ENCODE results near the gene TOP3B. TPM values are rescaled to one million over a fixed set of nuclear protein-coding genes. Genes with fewer than 3 reads are reported as not detected.

The TOP3B gene
- total and polyA plus RNA-seq, 8 donors, result 22.5 to 43.5 (median 30.6) TPM

DNA sequence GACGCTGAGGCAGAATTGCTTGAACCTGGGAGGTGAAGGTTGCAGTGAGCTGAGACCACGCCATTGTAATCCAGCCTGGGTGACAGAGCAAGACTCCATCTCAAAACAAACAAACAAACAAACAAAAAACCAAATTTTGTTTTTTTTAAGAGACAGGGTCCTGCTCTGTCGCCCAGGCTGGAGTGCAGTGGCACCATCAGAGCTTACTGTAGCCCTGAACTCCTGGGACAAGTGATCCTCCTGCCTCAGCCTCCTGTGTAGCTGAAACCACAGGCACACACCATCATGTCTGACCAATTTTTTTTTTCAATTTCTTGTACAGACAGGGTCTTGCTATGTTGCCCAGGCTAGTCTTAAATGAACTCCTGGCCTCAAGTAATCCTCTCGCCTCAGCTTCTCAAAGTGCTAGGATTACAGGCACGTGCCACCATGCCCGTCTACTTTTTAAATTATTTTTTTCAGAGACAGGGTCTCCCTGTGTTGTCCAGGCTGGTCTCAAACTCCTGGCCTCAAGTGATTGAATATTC, 16.8 kb downstream of the TOP3B start:
- Histone ChIP-seq H3K4me1 (no peaks in the 10 kb centered on the region), H3K27ac (no peak overlapping the region), H3K9me3 (no peaks in the 10 kb centered on the region), H3K27me3 (no peaks in the 10 kb centered on the region), H3K36me3 (peaks cover 0 to 100% of the 10 kb centered on the region in 2 donors), H3K4me3 (no peak overlapping the region)
- intact Hi-C loops (cut with DNase I), result no loop called here
- DNase-seq (no peak), ATAC-seq (no peak)
- TF ChIP-seq, protein P1, sequence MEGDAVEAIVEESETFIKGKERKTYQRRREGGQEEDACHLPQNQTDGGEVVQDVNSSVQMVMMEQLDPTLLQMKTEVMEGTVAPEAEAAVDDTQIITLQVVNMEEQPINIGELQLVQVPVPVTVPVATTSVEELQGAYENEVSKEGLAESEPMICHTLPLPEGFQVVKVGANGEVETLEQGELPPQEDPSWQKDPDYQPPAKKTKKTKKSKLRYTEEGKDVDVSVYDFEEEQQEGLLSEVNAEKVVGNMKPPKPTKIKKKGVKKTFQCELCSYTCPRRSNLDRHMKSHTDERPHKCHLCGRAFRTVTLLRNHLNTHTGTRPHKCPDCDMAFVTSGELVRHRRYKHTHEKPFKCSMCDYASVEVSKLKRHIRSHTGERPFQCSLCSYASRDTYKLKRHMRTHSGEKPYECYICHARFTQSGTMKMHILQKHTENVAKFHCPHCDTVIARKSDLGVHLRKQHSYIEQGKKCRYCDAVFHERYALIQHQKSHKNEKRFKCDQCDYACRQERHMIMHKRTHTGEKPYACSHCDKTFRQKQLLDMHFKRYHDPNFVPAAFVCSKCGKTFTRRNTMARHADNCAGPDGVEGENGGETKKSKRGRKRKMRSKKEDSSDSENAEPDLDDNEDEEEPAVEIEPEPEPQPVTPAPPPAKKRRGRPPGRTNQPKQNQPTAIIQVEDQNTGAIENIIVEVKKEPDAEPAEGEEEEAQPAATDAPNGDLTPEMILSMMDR (IDR thresholded peaks at IDR 0.05), result no peak

DNA sequence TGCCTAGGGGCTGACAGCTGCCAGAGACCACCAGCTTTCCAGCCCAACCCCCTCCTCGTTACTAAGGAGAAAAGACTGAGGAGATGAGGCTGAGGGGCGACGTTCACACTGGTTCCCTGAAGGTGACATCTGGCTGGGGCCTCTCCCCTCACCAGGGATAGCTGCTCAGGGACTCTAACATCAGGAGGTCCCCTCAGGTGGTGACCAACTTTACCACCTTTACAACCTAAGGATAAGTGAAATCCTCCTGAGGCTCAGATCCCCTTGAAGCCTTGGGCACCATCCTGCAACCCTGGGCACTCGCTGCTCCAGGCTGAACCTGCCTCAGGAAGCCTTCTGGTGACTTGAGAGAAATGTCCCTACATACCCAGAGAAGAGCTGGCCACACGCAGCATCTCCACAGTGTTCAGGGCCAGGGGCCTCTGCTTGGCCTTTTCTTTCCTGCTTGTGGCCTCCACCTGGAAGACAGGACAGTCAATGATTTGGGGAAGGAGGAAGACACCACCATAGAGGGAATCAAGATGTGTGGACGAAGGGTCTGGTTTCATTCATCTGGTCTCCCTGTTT, 17.6 kb downstream of the TOP3B start:
- Histone ChIP-seq H3K27ac (no peak overlapping the region), H3K36me3 (peaks cover 0 to 100% of the 10 kb centered on the region in 2 donors), H3K4me3 (no peak overlapping the region), H3K27me3 (no peaks in the 10 kb centered on the region), H3K4me1 (no peaks in the 10 kb centered on the region), H3K9me3 (no peaks in the 10 kb centered on the region)
- no peak for ATAC-seq
- TF ChIP-seq, protein P1 (IDR thresholded peaks at IDR 0.05), result no peak
- intact Hi-C loops (cut with DNase I), result no loop called here
- no peak for DNase-seq

DNA sequence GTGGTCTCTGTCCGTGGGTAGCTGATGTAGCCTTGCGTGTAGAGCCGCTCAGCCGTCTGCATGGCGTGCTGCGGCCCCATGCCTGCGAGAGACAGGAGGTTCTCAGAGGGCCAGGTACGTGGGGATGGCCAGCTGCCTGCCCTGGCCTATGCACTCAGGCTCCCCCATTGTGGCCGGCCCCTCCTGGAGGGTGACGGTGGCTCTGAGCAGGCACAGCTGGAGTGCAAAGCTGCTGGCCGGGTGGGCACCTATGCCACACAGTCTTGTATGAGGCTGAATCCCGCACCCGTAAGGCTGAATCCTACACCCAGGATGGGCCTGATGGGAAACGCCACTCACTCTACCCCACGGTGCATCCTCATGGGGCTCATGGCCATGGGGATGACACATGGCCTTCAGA, 18.4 kb downstream of the TOP3B start:
- Histone ChIP-seq H3K27me3 (no peaks in the 10 kb centered on the region), H3K27ac (no peak overlapping the region), H3K4me3 (no peak overlapping the region), H3K36me3 (peaks cover 0 to 100% of the 10 kb centered on the region in 2 donors), H3K9me3 (no peaks in the 10 kb centered on the region), H3K4me1 (no peaks in the 10 kb centered on the region)
- TF ChIP-seq, protein P1 (IDR thresholded peaks at IDR 0.05), result no peak
- DNase-seq (no peak), ATAC-seq (no peak)
- intact Hi-C loops (cut with DNase I), result no loop called here

DNA sequence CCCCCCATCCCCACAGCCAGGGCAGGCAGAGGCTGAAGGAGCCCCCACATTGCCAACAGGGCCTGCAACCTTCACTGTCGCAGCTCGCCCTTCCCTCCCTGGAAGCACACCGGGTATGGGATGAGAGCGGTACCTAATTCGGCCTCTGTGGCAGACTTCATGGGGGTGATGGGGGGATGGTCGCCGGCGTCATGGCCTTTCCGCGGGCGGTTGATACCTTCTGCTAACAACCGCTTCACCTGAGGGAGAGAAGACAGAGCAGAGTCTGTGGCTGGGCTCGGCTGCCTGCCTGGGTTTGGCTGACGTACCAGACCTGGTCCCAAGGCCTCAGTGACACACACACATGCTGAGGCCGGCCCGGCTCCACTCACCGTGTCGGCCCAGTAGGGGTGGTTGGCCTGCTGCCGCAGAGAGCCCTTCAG, 18.8 kb downstream of the TOP3B start:
- Histone ChIP-seq H3K9me3 (no peaks in the 10 kb centered on the region), H3K27me3 (no peaks in the 10 kb centered on the region), H3K27ac (no peak overlapping the region), H3K4me1 (no peaks in the 10 kb centered on the region), H3K4me3 (no peak overlapping the region), H3K36me3 (peaks cover 0 to 100% of the 10 kb centered on the region in 2 donors)
- no peak for ATAC-seq
- DNase-seq, result no peak
- intact Hi-C loops (cut with DNase I), result no loop called here
- TF ChIP-seq, protein P1 (IDR thresholded peaks at IDR 0.05), result no peak

DNA sequence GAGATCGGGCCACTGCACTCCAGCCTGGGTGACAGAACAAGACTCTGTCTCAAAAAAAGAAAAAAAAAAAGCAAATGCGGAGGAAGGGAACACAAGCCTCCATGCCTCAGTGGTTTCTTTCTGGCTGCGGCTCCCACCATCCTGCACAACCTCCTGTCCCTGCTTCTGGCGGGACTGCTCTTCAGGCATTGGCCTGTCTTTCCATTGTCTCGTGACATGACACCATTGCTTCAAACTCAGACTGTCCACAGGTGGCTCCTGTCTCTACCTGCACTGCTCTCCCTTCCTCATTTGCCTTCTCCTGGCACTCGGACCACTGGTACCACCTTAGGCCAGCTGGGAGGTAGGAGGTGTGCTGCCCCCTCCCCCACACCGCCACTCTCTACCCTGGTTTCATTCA, 19.3 kb downstream of the TOP3B start:
- H3K4me1 ChIP-seq, result no peaks in the 10 kb centered on the region
- H3K9me3 ChIP-seq, result no peaks in the 10 kb centered on the region
- no peaks in the 10 kb centered on the region for H3K27me3 ChIP-seq
- TF ChIP-seq, protein P1 (IDR thresholded peaks at IDR 0.05), result no peak
- peaks cover 0 to 100% of the 10 kb centered on the region in 2 donors for H3K36me3 ChIP-seq
- no peak overlapping the region for H3K4me3 ChIP-seq
- no peak for ATAC-seq
- DNase-seq, result no peak
- H3K27ac ChIP-seq, result no peak overlapping the region
- intact Hi-C loops (cut with DNase I), result no loop called here

Data from left lung (tissue), 10 donors.